Epithelial cell of proximal tubule (primary cell): ENCODE results near the gene LYAR. TPM values are rescaled to one million over a fixed set of nuclear protein-coding genes. Genes with fewer than 3 reads are reported as not detected.
"Not testable (repeated sequence)": the region's sequence is repeated elsewhere in the genome, so short reads cannot be mapped to it uniquely, and the experiment has no call there.

Source experiments
- DNase-seq: peaks from one replicate; pipeline ENCODE4 v3.0.0-alpha.2; 2011; ENCODE audit warnings: low read depth
- H3K4me3 ChIP-seq: 2 replicates; pipeline ENCODE4 v1.5.1; 2011; ENCODE audit warnings: low read depth, mild to moderate bottlenecking, low read length
- total RNA-seq: library from RNA; depleted of rRNA; stranded (reverse); fragments of >200 nt; gene quantifications from 2 replicates; pipeline ENCODE4 v1.2.3, GENCODE V29; 2015
- TF ChIP-seq, protein P1 (sequence below): conservative IDR thresholded peaks from 2 replicates; pipeline ENCODE4 v1.5.1; 2012; ENCODE audit warnings: low read depth, mild to moderate bottlenecking, low read length

Gene LYAR
- total RNA-seq, 1 donor from 2014 or later: 35.1 TPM

- DNase-seq: no peak
- H3K4me3 ChIP-seq: no peak overlapping the region
- TF ChIP-seq, protein P1, sequence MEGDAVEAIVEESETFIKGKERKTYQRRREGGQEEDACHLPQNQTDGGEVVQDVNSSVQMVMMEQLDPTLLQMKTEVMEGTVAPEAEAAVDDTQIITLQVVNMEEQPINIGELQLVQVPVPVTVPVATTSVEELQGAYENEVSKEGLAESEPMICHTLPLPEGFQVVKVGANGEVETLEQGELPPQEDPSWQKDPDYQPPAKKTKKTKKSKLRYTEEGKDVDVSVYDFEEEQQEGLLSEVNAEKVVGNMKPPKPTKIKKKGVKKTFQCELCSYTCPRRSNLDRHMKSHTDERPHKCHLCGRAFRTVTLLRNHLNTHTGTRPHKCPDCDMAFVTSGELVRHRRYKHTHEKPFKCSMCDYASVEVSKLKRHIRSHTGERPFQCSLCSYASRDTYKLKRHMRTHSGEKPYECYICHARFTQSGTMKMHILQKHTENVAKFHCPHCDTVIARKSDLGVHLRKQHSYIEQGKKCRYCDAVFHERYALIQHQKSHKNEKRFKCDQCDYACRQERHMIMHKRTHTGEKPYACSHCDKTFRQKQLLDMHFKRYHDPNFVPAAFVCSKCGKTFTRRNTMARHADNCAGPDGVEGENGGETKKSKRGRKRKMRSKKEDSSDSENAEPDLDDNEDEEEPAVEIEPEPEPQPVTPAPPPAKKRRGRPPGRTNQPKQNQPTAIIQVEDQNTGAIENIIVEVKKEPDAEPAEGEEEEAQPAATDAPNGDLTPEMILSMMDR: no peak
These were observed 21.2 kb downstream of the LYAR start for GRCh38 chr4:4268776-4269175.

- DNase-seq: no peak
- H3K4me3 ChIP-seq: no peak overlapping the region
- TF ChIP-seq, protein P1: no peak
These were observed 22.0 kb downstream of the LYAR start for GRCh38 chr4:4267981-4268380.

DNA sequence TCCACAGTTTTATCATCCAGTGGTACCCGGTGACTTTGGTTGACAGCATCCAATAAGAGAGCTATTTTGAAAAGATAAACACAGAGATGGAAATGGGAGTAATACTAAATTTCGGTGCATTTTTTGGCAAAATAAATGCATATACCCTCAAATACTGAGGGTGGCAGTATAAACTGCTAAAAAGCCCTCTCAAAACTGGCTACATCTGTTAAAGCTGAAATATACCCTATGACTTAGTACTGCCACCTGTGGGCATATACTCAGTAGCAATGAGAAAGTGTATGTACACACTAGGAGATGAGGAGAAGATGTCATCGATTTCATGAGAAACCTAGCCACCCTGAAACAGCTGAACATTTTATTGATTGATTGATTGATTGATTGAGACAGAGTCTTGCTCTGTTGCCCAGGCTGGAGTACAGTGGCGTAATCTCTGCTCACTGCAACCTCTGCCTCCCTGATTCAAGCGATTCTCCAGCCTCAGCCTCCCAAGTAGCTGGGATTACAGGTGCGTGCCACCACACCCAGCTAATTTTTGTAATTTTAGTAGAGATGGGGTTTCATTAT lies 29.7 kb downstream of the LYAR start:
- DNase-seq: no peak
- TF ChIP-seq, protein P1: peak; percentile 46
- H3K4me3 ChIP-seq: no peak overlapping the region

GRCh38 chr4:4259484-4260100 lies 30.4 kb downstream of the LYAR start:
- no peak overlapping the region for H3K4me3 ChIP-seq
- no peak for DNase-seq
- TF ChIP-seq, protein P1: no peak

DNA sequence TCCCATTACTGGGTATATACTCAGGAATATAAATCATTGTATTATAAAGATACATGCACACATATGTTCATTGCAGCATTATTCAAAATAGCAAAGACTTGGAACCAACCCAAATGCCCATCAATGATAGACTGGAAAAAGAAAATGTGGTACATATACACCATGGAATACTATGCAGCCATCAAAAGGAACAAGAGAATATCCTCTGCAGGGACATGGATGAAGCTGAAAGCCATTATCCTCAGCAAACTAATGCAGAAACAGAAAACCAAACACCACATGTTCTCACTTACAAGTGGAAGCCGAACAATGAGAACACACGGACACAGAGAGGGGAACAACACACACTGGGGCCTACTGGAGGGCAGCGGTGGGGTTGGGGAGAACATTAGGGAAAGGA lies 32.2 kb downstream of the LYAR start:
- not testable (repeated sequence) for H3K4me3 ChIP-seq, DNase-seq

DNA sequence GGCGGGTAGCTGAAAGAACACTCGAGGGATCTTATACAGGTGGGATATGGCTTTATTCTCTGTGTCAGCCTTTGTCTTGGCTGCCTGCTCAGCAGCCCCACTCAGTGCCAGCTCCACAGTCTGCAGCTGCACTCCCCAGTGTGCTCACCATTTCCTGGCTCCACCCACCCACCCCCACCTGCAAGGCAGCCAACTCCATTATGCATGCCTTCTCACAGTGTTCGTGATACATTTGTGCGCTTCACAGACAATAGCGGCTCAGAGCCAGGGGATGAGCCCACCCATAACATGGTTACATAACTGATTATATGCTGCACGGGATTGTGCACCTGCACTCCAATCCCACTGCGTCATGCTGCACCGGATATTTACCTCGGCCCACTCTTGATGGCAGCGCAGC lies 33.2 kb downstream of the LYAR start:
- no peak for DNase-seq
- H3K4me3 ChIP-seq: no peak overlapping the region
- TF ChIP-seq, protein P1: no peak

GRCh38 chr4:4254666-4255065 lies 35.3 kb downstream of the LYAR start:
- TF ChIP-seq, protein P1: no peak
- H3K4me3 ChIP-seq: no peak overlapping the region
- DNase-seq: no peak
